SU-DHL-6 (cell line): Measurements from ENCODE around the gene MACC1.

Experiments used
- H2AFZ ChIP-seq: fragments of 200-600 bp; sonication (generic); 2 replicates; pipeline ENCODE4 v1.6.1; 2014; ENCODE audit warnings: low read depth, mild to moderate bottlenecking, moderate library complexity, mixed read lengths, antibody characterized with exemption, low read length; ENCODE audit not compliant: severe bottlenecking
- H3F3A ChIP-seq: fragments of 200-600 bp; shearing (Covaris generic); 2 replicates; pipeline ENCODE4 v1.6.0; 2016; ENCODE audit warnings: antibody characterized with exemption, mild to moderate bottlenecking; ENCODE audit not compliant: insufficient read depth
- H3K27ac ChIP-seq: fragments of 200-600 bp; sonication (generic); 2 replicates; pipeline ENCODE4 v1.5.1; 2016; ENCODE audit warnings: low read depth, mild to moderate bottlenecking, low read length, moderate library complexity, mixed read lengths
- H3K27me3 ChIP-seq: fragments of 200-600 bp; sonication (generic), shearing (Covaris generic); 2 replicates; pipeline ENCODE4 v1.6.0; 2014; ENCODE audit warnings: mild to moderate bottlenecking, low read length
- H3K36me3 ChIP-seq: fragments of 200-600 bp; sonication (generic); 2 replicates; pipeline ENCODE4 v1.6.1; 2014; ENCODE audit warnings: mild to moderate bottlenecking, low read length, mixed read lengths
- H3K4me2 ChIP-seq: fragments of 300-600, 200-600 bp; shearing (Covaris generic), sonication (generic); 2 replicates; pipeline ENCODE4 v1.6.0; 2014; ENCODE audit warnings: low read length, low read depth, mild to moderate bottlenecking; ENCODE audit not compliant: poor library complexity, severe bottlenecking
- H3K4me3 ChIP-seq: fragments of 200-600 bp; sonication (generic); 2 replicates; pipeline ENCODE4 v1.5.1; 2014; ENCODE audit warnings: antibody characterized with exemption, low read length, mild to moderate bottlenecking, mixed read lengths; ENCODE audit not compliant: insufficient read depth, poor library complexity, severe bottlenecking
- H3K79me2 ChIP-seq: fragments of 200-600 bp; sonication (generic); 2 replicates; pipeline ENCODE4 v1.6.1; 2014; ENCODE audit warnings: mild to moderate bottlenecking, low read length, moderate library complexity; ENCODE audit not compliant: insufficient read depth
- H3K9ac ChIP-seq: fragments of 200-600 bp; sonication (generic); 2 replicates; pipeline ENCODE4 v1.7.0; 2014; ENCODE audit warnings: mild to moderate bottlenecking, low read length
- H3K9me2 ChIP-seq: fragments of 200-600 bp; sonication (generic); replicated peaks from 2 replicates; pipeline ENCODE4 v1.6.1; 2014; ENCODE audit warnings: low read length; ENCODE audit not compliant: insufficient read depth
- H3K9me3 ChIP-seq: fragments of 200-600 bp; sonication (generic); 2 replicates; pipeline ENCODE4 v1.6.1; 2014; ENCODE audit warnings: low read length, mixed read lengths; ENCODE audit not compliant: insufficient read depth
- H4K20me1 ChIP-seq: fragments of 200-600 bp; sonication (generic); 2 replicates; pipeline ENCODE4 v1.6.1; 2014; ENCODE audit warnings: low read depth, mild to moderate bottlenecking, antibody characterized with exemption, low read length, moderate library complexity, mixed read lengths
- CTCF ChIP-seq: fragments of 200-600 bp; sonication (generic); IDR thresholded peaks from one replicate; pipeline ENCODE4 v1.5.1; 2017; ENCODE audit warnings: antibody characterized with exemption, mild to moderate bottlenecking, low read length, moderate library complexity; ENCODE audit not compliant: insufficient read depth, poor library complexity, severe bottlenecking
- EZH2phosphoT487 ChIP-seq: fragments of 200-600 bp; sonication (generic), shearing (Covaris generic); conservative IDR thresholded peaks from 2 replicates; pipeline ENCODE4 v1.6.1; 2018; ENCODE audit warnings: mild to moderate bottlenecking, antibody characterized with exemption, low read length, moderate library complexity, mixed read lengths

Gene MACC1

GRCh38 chr7:20152511-20152910 lies 64.7 kb downstream of the MACC1 start:
- Histone ChIP-seq H3K27me3 (no peaks in the 10 kb centered on the region), H3K4me3 (no peak overlapping the region), H3K79me2 (no peaks in the 10 kb centered on the region), H4K20me1 (no peaks in the 10 kb centered on the region), H3K4me2 (no peak overlapping the region), H3K27ac (no peak overlapping the region), H2AFZ (no peak overlapping the region), H3K9ac (no peak overlapping the region), H3K9me2 (no peaks in the 10 kb centered on the region), H3K9me3 (no peaks in the 10 kb centered on the region), H3F3A (no peaks in the 10 kb centered on the region), H3K36me3 (peaks cover 57% of the 10 kb centered on the region)
- TF ChIP-seq CTCF (no peak), EZH2phosphoT487 (no peak)

GRCh38 chr7:20151708-20152456 lies 65.3 kb downstream of the MACC1 start:
- TF ChIP-seq CTCF (no peak), EZH2phosphoT487 (no peak)
- Histone ChIP-seq H3K79me2 (no peaks in the 10 kb centered on the region), H3K9me3 (no peaks in the 10 kb centered on the region), H3K36me3 (peaks cover 62% of the 10 kb centered on the region), H3F3A (no peaks in the 10 kb centered on the region), H4K20me1 (no peaks in the 10 kb centered on the region), H3K9ac (no peak overlapping the region), H3K27ac (no peak overlapping the region), H3K4me2 (no peak overlapping the region), H3K27me3 (no peaks in the 10 kb centered on the region), H3K9me2 (no peaks in the 10 kb centered on the region), H3K4me3 (no peak overlapping the region), H2AFZ (no peak overlapping the region)

- H3K9ac ChIP-seq, result no peak overlapping the region
- H3K9me2 ChIP-seq, result no peaks in the 10 kb centered on the region
- no peak overlapping the region for H3K4me3 ChIP-seq
- H3K36me3 ChIP-seq, result peaks cover 56% of the 10 kb centered on the region
- H3K27me3 ChIP-seq, result no peaks in the 10 kb centered on the region
- no peak overlapping the region for H3K27ac ChIP-seq
- H2AFZ ChIP-seq, result no peak overlapping the region
- no peak overlapping the region for H3K4me2 ChIP-seq
- no peaks in the 10 kb centered on the region for H4K20me1 ChIP-seq
- no peaks in the 10 kb centered on the region for H3K79me2 ChIP-seq
- no peaks in the 10 kb centered on the region for H3F3A ChIP-seq
- TF ChIP-seq CTCF (no peak), EZH2phosphoT487 (no peak)
- H3K9me3 ChIP-seq, result no peaks in the 10 kb centered on the region
Observed at GRCh38 chr7:20146451-20146850, 70.7 kb downstream of the MACC1 start.
